HUES64 (cell line): ENCODE data around the gene ST8SIA4.
"Not testable (repeated sequence)": the region's sequence is repeated elsewhere in the genome, so short reads cannot be mapped to it uniquely, and the experiment has no call there.

Experiments used
- H3K27ac ChIP-seq: 2 replicates; pipeline ENCODE4 v1.7.0; 2013; ENCODE audit warnings: low read depth, low read length, inconsistent platforms
- H3K27me3 ChIP-seq: 2 replicates; pipeline ENCODE4 v1.6.1; 2013; ENCODE audit warnings: mild to moderate bottlenecking, low read length; ENCODE audit not compliant: insufficient read depth
- H3K36me3 ChIP-seq: 2 replicates; pipeline ENCODE4 v1.6.1; 2013; ENCODE audit warnings: mild to moderate bottlenecking, low read length; ENCODE audit not compliant: insufficient read depth
- H3K4me1 ChIP-seq: 2 replicates; pipeline ENCODE4 v1.6.1; 2013; ENCODE audit warnings: mild to moderate bottlenecking, low read length, moderate library complexity; ENCODE audit not compliant: insufficient read depth
- H3K4me3 ChIP-seq: 2 replicates; pipeline ENCODE4 v1.5.1; 2013; ENCODE audit warnings: mild to moderate bottlenecking, low read length, moderate library complexity
- H3K9ac ChIP-seq: 2 replicates; pipeline ENCODE4 v1.6.1; 2013; ENCODE audit warnings: mild to moderate bottlenecking, low read depth, low read length
- H3K9me3 ChIP-seq: 2 replicates; pipeline ENCODE4 v1.6.1; 2013; ENCODE audit warnings: low read depth, low read length; ENCODE audit not compliant: insufficient read depth
- WGBS: fragments of 150-250, 120-280 bp; methylation state at CpG from one replicate; pipeline ENCODE4 v1.1.7; 2013; ENCODE audit warnings: missing lambda C conversion rate; 5-methylcytosine and 5-hydroxymethylcytosine counted together

ST8SIA4 gene

DNA sequence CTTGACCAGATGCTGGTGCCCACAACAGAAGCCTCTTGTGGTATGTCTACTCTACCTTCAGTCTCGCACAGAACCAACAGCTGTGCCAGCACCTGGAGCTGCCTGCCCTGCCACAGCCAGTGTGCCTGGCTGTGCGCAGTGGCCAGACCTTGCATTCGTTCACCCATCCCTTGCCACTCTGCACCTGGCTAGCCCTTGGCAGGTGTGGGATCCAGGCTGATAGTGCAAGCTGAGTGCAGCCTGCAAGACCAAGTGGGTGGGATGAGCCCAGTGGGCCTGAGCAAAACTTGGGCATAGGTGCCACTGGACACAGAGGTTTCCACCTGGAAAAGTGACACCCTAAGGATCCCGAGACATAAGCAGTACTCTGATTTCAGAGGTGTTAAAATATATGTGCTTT is 108.2 kb downstream of the ST8SIA4 start:
- H3K27me3 ChIP-seq = no peaks in the 10 kb centered on the region
- no peak overlapping the region for H3K4me3 ChIP-seq
- no peak overlapping the region for H3K27ac ChIP-seq
- no peak overlapping the region for H3K9ac ChIP-seq
- H3K9me3 ChIP-seq = peaks cover 13% of the 10 kb centered on the region; the same call in 1 of the 2 replicates
- H3K4me1 ChIP-seq = peaks cover 12% of the 10 kb centered on the region
- 90% methylated on average over 4 of the region's 4 CpGs for WGBS
- H3K36me3 ChIP-seq = no peaks in the 10 kb centered on the region

DNA sequence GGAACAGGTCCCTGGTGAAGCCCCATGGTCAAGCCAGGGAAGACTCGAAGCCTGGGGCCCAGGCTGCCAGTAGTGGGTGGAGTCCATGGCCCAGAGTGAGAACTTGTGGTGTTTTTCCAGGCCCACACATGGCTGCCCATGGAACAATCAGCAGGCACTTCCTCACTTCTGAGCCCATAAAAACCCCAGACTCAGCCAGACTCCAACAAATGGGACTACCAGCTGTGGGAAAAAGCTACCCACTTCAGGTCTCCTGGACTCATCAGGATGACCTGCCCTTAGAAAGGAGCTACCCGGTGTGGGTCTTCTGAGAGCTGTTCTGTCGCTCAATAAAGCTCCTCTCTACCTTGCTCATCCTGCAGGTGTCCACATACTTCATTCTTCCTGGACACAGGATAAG is 108.9 kb downstream of the ST8SIA4 start:
- Histone ChIP-seq H3K27ac (no peak overlapping the region), H3K9me3 (peaks cover 13% of the 10 kb centered on the region; the same call in 1 of the 2 replicates), H3K4me1 (peaks cover 17% of the 10 kb centered on the region), H3K9ac (no peak overlapping the region), H3K4me3 (no peak overlapping the region), H3K36me3 (no peaks in the 10 kb centered on the region), H3K27me3 (no peaks in the 10 kb centered on the region)
- 95% methylated on average over 3 of the region's 3 CpGs for WGBS

DNA sequence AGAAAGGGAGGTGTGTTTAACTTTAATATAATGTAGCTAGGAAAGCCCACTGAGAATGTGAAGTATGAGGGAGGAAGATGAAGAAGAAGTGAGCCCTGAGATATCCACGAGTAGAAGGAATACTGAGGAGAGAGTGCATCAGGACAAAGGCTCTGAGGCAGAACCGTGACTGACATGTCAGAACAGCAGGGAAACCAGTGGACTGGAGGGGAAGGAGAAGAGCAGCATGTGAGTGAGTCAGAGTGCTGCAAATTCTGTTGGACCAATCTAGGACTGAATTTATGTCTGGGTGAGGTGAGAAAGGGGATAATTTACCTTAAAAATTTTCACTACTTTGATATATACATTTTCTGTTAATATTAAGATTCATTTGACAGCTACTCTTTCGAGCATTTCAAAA is 110.3 kb downstream of the ST8SIA4 start:
- Histone ChIP-seq H3K4me3 (no peak overlapping the region), H3K27ac (no peak overlapping the region), H3K9me3 (peaks cover 13% of the 10 kb centered on the region; the same call in 1 of the 2 replicates), H3K27me3 (no peaks in the 10 kb centered on the region), H3K9ac (no peak overlapping the region), H3K36me3 (no peaks in the 10 kb centered on the region), H3K4me1 (peaks cover 17% of the 10 kb centered on the region)
- 73% methylated on average over 3 of the region's 3 CpGs for WGBS

DNA sequence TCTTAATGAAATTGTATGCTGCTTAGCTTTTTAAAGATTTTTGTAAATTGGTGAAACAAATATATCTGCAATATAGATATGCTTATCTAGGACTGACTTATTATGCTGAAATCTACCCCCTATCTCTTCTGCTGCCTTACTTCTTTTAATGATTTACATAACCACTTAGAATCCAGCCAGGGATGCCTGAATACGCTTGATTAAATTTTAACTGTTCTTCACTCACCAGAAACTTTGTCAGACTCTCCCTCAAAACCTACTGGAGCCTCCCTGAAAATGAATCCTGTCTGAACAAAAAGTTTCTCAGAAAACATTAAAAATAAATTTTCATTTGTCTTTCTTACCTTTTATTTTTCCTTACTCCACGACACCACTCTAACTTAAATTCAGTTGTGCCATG is 111.7 kb downstream of the ST8SIA4 start:
- peaks cover 17% of the 10 kb centered on the region for H3K4me1 ChIP-seq
- no peak overlapping the region for H3K27ac ChIP-seq
- 91% methylated on average over 2 of the region's 2 CpGs for WGBS

GRCh38 chr5:100790951-100791350 is 112.1 kb downstream of the ST8SIA4 start:
- Histone ChIP-seq H3K9ac (no peak overlapping the region), H3K27me3 (no peaks in the 10 kb centered on the region)
- 91% methylated on average over 2 of the region's 2 CpGs for WGBS

More for the DNA sequence above, 111.7 kb downstream of the ST8SIA4 start:
- Histone ChIP-seq H3K36me3 (no peaks in the 10 kb centered on the region), H3K4me3 (no peak overlapping the region), H3K27me3 (no peaks in the 10 kb centered on the region), H3K9ac (no peak overlapping the region), H3K9me3 (peaks cover 13% of the 10 kb centered on the region; the same call in 1 of the 2 replicates)

GRCh38 chr5:100790170-100790665 is 112.9 kb downstream of the ST8SIA4 start:
- H3K36me3 ChIP-seq = no peaks in the 10 kb centered on the region
- H3K4me1 ChIP-seq = peaks cover 17% of the 10 kb centered on the region
- WGBS = 35% methylated on average over 4 of the region's 4 CpGs
- peak overlapping the region; percentile 51; the same call in 1 of the 2 replicates for H3K27ac ChIP-seq
- peaks cover 13% of the 10 kb centered on the region; the same call in 1 of the 2 replicates for H3K9me3 ChIP-seq
- H3K4me3 ChIP-seq = 0 out of 2 replicates have a peak overlapping the region, but pooled peaks have one; percentile 6
- no peaks in the 10 kb centered on the region for H3K27me3 ChIP-seq
- H3K9ac ChIP-seq = no peak overlapping the region

More at GRCh38 chr5:100790951-100791350, 112.1 kb downstream of the ST8SIA4 start:
- Histone ChIP-seq H3K9me3 (peaks cover 13% of the 10 kb centered on the region; the same call in 1 of the 2 replicates), H3K27ac (no peak overlapping the region), H3K4me1 (peaks cover 17% of the 10 kb centered on the region), H3K4me3 (no peak overlapping the region), H3K36me3 (no peaks in the 10 kb centered on the region)

- 77% methylated on average over 2 of the region's 5 CpGs for WGBS
- H3K4me3 ChIP-seq = no peak overlapping the region
- H3K4me1 ChIP-seq = peaks cover 17% of the 10 kb centered on the region
- no peak overlapping the region for H3K27ac ChIP-seq
- no peak overlapping the region for H3K9ac ChIP-seq
- H3K36me3 ChIP-seq = no peaks in the 10 kb centered on the region
- peaks cover 10% of the 10 kb centered on the region; the same call in 1 of the 2 replicates for H3K9me3 ChIP-seq
- no peaks in the 10 kb centered on the region for H3K27me3 ChIP-seq
Observed at GRCh38 chr5:100789694-100790093, 113.4 kb downstream of the ST8SIA4 start.

GRCh38 chr5:100788417-100788816 is 114.7 kb downstream of the ST8SIA4 start:
- H3K9ac ChIP-seq = no peak overlapping the region
- H3K9me3 ChIP-seq = no peaks in the 10 kb centered on the region
- H3K27me3 ChIP-seq = no peaks in the 10 kb centered on the region
- no peaks in the 10 kb centered on the region for H3K36me3 ChIP-seq
- peaks cover 17% of the 10 kb centered on the region for H3K4me1 ChIP-seq
- 100% methylated on average over 1 of the region's 2 CpGs for WGBS
- no peak overlapping the region for H3K4me3 ChIP-seq
- no peak overlapping the region for H3K27ac ChIP-seq

DNA sequence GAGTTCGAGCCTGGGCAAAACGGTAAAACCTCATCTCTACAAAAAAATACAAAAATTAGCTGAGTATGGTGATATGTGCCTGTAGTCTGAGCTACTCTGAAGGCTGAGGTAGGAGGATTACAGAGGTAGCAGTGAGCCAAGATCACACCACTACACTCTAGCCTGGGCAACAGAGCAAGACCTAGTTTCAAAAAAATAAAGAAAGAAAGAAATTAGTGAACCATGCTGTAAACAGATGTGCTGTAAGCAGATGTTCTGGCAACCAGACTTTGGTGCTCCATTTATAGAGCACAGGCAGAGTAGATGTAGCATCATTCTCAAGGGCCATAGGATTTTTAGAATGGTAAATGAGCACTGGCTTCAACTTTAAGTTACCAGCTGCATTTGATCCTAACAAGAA is 115.4 kb downstream of the ST8SIA4 start:
- no peaks in the 10 kb centered on the region for H3K36me3 ChIP-seq
- WGBS = 100% methylated on average over 1 of the region's 2 CpGs
- H3K27me3 ChIP-seq = no peaks in the 10 kb centered on the region
- H3K4me3 ChIP-seq = no peak overlapping the region
- H3K4me1 ChIP-seq = peaks cover 17% of the 10 kb centered on the region
- no peak overlapping the region for H3K9ac ChIP-seq
- H3K27ac ChIP-seq = no peak overlapping the region
- H3K9me3 ChIP-seq = no peaks in the 10 kb centered on the region

- H3K9me3 ChIP-seq = not testable (repeated sequence)
Observed at GRCh38 chr5:100785536-100785935, 117.5 kb downstream of the ST8SIA4 start.

GRCh38 chr5:100780376-100780870 is 122.7 kb downstream of the ST8SIA4 start:
- Histone ChIP-seq H3K9me3 (no peaks in the 10 kb centered on the region), H3K4me3 (no peak overlapping the region), H3K27ac (no peak overlapping the region), H3K4me1 (peaks cover 14% of the 10 kb centered on the region; the same call in 1 of the 2 replicates), H3K27me3 (no peaks in the 10 kb centered on the region), H3K9ac (no peak overlapping the region), H3K36me3 (no peaks in the 10 kb centered on the region)
- 87% methylated on average over 4 of the region's 4 CpGs for WGBS

More at GRCh38 chr5:100785536-100785935, 117.5 kb downstream of the ST8SIA4 start:
- H3K36me3 ChIP-seq, H3K9ac ChIP-seq, H3K27me3 ChIP-seq, H3K27ac ChIP-seq, H3K4me3 ChIP-seq: not testable (repeated sequence)
- 97% methylated on average over 19 of the region's 19 CpGs for WGBS
- H3K4me1 ChIP-seq = peaks cover 11% of the 10 kb centered on the region
